Hepatocyte (in vitro differentiated cells): ENCODE measurements around the gene METTL25.

Source experiments
- EZH2 ChIP-seq: fragments of 200-600 bp; sonication (generic); IDR thresholded peaks from 2 replicates; pipeline ENCODE4 v1.6.1; 2016; ENCODE audit warnings: antibody characterized with exemption, mild to moderate bottlenecking, borderline replicate concordance
- EZH2phosphoT487 ChIP-seq: fragments of 200-600 bp; sonication (generic); IDR thresholded peaks from one replicate; pipeline ENCODE4 v1.6.1; 2018; ENCODE audit warnings: antibody characterized with exemption, mild to moderate bottlenecking, low read depth, moderate library complexity; ENCODE audit not compliant: unreplicated experiment, severe bottlenecking
- TF ChIP-seq, protein P1 (sequence below): fragments of 200-600 bp; sonication (generic); IDR thresholded peaks from 2 replicates; pipeline ENCODE4 v1.5.1; 2016; ENCODE audit warnings: antibody characterized with exemption, mild to moderate bottlenecking; ENCODE audit not compliant: poor library complexity

GRCh38 chr12:82434392-82434911 is 76.1 kb downstream of the METTL25 start:
- TF ChIP-seq, protein P1, sequence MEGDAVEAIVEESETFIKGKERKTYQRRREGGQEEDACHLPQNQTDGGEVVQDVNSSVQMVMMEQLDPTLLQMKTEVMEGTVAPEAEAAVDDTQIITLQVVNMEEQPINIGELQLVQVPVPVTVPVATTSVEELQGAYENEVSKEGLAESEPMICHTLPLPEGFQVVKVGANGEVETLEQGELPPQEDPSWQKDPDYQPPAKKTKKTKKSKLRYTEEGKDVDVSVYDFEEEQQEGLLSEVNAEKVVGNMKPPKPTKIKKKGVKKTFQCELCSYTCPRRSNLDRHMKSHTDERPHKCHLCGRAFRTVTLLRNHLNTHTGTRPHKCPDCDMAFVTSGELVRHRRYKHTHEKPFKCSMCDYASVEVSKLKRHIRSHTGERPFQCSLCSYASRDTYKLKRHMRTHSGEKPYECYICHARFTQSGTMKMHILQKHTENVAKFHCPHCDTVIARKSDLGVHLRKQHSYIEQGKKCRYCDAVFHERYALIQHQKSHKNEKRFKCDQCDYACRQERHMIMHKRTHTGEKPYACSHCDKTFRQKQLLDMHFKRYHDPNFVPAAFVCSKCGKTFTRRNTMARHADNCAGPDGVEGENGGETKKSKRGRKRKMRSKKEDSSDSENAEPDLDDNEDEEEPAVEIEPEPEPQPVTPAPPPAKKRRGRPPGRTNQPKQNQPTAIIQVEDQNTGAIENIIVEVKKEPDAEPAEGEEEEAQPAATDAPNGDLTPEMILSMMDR = no peak
- TF ChIP-seq EZH2 = no peak
- no peak for TF ChIP-seq EZH2phosphoT487
